ENCODE measurements around the gene WFDC10A.
"Not testable (repeated sequence)": the region's sequence is repeated elsewhere in the genome, so short reads cannot be mapped to it uniquely, and the experiment has no call there.

WFDC10A gene

GRCh38 chr20:45649312-45649863, 19.8 kb downstream of the WFDC10A start:
- ATAC-seq, result no peak

GRCh38 chr20:45651726-45652125, 22.2 kb downstream of the WFDC10A start:
- not testable (repeated sequence) for ATAC-seq

GRCh38 chr20:45657038-45657437, 27.5 kb downstream of the WFDC10A start:
- not testable (repeated sequence) for ATAC-seq

GRCh38 chr20:45670139-45670538, 40.6 kb downstream of the WFDC10A start, which contains the start of gene WFDC11:
Gene WFDC11, minus strand, starts transcription at chr20:45670239. Its CDS starts 19,639 bp downstream, at chr20:45650600.
- ATAC-seq, result no peak

- ATAC-seq, result no peak
Observed at GRCh38 chr20:45672765-45673164, 43.2 kb downstream of the WFDC10A start.

GRCh38 chr20:45679650-45680049, 50.1 kb downstream of the WFDC10A start:
- ATAC-seq, result no peak
